Stimulated activated CD4-positive, alpha-beta T cell treated with anti-CD3 and anti-CD28 coated beads, Interleukin-2, amount 100 ng/mL, for 4 hours (primary cell): ENCODE results near the gene SEMA4F.

Experiments
- DNase-seq: peaks from one replicate; pipeline ENCODE4 v3.0.0-alpha.2; 2020; ENCODE audit warnings: low read depth

Gene SEMA4F

DNA sequence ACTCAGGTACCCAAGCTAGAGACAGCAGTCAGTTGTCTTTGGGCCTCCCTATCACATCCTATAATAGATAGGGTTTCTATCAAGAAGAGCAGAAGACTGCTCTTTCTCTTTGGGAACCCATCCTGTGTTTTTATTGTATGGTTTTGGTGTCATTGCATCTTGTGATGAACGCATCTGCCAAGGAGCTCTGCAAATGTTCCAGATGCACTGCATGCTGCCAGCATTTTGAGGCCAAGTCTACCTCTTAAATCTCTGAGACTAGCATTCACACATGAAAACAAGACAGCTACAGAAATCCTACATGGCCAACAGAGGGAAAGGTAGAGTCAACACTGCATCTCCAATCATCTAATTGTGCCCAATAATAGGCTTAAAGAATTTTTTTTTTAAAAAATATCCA is 14.0 kb downstream of the SEMA4F start:
- DNase-seq, result no peak

DNA sequence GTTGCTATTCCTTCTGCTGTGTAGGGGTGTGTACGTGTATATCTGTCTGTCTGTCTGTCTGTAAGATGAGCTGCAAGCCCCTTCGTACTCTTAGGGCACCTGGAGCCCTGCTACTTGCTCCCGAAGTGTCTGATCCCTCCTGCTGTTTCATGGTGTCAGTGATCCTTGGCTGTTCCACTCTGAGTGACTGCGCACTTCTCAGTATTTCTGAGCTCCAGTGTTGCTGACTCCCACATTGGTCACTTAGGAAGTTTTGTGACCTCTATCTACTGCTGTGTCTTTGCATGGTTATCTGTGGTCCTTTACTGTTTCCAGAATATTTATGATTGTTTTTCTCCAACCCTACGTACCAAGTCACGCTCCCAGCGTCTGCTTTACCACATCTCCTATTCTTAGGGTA is 16.2 kb downstream of the SEMA4F start:
- no peak for DNase-seq

DNA sequence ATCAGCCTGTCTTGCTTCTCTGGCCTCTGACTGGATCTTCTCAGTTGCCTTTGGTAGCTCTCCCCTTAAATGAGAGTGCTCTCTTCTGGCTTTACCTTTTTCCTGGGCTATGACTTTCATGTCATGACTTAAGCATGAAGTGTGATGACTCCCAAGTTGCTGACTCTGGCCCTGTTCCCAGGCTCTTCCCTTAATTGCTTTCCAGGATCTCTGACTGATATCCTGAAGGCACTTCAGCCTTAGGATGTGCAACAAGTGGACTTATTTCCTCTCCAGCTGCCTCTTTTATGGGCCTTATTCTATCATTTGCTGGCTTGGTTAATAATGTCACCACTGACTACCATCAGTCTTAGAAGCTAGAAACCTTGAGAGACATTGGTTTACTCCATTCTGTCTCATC is 17.4 kb downstream of the SEMA4F start:
- DNase-seq, result no peak

DNA sequence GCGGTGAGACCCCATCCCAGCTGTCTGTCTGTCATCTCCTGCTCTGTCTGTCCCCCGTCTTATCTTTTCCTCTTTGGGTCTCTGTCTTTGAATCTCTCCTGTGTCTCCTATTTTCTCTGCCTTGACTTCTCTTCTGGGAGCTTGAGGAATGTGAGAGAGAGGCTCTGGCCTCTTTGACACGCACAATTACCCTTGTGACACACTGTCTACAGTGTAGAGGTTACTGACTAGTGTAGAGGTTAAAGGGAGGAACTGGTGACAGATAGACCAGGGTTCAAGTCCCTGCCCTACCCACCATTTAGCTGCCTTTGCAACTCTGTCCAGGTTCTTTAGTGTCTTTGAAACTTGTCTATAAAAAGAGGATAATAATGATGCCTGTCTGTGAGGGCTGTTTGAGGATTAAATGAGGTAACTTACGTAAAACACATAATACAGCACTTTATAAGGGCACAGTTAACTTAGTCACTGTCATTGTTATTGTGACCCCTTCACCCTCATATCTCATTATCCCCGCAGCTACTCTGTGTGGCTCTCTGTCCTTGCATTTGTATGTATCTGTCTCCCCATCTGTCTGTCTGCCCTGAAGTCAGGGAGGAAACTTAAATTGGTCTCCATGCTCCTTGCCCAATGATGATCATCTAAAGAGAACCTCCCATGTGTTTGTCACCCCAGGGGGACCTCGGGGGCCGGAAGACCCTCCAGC is 19.9 kb downstream of the SEMA4F start:
- no peak for DNase-seq

DNA sequence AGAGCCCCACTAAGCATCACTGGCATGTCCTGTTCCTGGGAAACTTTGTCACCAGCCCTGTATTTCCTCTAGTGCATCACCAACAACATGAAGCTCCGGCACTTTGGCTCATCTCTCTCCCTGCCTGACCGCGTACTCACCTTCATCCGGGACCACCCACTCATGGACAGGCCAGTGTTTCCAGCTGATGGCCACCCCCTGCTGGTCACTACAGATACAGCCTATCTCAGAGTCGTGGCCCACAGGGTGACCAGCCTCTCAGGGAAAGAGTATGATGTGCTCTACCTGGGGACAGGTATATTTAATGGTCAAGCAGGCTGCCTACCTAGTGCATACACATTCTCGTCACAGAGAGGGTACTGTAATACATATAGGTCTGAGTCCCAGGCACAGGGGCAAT is 21.0 kb downstream of the SEMA4F start:
- no peak for DNase-seq

DNA sequence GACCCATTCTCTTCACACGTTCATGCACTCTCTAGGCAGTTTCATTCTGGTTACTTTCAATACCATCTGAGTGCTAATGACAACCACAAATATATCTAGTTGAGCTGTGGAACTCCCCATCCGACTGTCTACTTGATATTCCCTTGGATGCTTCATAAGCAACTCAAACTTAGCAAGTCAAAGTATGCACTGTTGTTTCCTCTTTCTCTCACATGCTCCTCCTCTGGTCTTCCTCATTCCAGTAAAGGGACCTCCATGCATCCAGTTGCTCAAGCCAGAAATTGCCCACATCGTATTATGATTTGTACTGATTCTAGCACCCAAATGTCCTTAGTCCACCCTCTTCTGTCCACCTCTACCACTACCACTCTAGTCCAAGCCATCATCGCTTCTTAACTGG is 22.3 kb downstream of the SEMA4F start:
- no peak for DNase-seq

DNA sequence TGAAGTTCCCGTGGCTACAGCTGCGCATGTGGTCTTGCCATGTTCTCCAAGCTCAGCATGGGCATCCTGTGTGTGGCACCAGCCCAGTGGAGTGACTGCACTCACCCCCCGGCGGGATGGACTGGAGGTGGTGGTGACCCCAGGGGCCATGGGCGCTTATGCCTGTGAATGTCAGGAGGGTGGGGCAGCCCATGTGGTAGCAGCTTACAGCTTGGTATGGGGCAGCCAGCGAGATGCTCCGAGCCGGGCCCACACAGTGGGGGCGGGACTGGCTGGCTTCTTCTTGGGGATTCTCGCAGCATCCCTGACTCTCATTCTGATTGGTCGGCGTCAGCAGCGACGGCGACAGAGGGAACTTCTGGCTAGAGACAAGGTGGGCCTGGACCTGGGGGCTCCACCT is 25.6 kb downstream of the SEMA4F start:
- DNase-seq, result no peak

DNA sequence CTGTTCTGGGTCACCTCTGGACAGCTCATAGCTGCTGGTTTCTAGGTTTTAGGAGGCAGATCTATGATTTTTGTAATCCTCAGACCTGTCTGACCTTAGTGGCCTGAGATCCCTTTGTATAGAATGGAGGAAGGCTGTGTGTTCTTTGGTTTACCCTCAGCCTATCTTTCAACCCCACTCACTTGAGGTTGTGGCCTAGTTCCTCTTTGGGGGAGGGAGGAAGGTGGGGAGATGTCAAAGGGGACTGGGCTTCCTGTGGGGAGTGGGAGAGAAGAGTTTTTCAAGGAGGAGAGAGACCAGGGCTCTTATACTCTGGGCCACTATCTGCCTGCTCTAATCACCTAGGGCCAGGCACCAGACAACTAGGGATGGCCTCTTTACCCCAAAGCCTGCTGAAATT is 28.5 kb downstream of the SEMA4F start:
- DNase-seq, result no peak

DNA sequence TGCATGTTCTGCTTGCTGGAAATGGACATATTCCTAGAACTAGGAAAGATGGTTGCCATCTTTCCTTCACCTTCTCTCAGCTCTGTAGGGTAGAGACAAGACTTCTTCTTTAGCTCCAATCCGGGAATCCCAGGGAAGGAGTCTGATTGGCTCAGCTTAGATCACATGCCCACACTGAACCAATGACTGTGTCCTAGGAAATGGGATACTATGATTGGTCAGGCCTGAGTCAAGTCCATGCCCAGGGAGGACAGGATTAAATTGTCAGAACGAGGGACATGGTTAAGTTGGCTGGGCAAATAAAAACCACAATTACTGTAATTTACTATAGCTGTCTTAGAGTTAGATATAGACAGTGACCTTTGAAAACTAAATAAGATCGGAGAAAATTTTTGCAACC is 31.4 kb downstream of the SEMA4F start:
- no peak for DNase-seq

DNA sequence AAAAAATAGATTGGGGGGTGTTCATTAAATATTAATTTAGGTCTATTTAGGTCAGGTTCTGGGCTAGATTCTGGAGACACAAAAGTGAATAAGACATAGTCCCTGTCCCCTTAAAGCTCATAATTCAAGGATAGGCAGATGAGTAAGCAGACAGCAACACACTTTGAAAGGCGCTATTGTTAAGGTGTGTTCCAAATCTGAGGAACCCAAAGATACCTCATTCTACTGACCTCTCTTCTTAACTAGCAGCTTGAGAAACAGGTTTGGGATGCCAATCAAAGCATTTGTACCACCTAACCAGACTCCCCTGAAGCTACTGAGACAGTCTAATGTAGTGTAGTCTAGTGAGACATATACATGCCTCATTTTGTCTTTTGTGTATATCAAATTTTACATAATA is 34.8 kb downstream of the SEMA4F start:
- no peak for DNase-seq

DNA sequence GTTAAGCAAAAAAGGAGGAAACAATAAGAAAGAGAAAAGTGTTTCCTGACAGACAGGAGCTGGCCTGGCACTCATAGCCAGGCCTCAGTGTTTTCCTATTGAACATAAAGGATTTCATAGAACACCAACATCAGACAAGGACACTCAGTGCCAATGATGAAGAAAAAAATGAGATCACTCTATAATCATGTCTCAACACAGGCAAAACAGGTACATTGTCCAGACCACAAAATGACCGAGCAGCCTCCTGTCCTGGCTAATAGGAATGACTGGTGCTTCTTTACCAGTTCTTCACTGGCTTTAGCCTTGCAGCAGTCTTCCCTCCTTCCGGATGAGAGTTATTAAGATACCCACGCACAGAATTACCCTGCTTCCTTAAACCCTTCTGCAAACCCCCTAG is 35.6 kb downstream of the SEMA4F start:
- no peak for DNase-seq

DNA sequence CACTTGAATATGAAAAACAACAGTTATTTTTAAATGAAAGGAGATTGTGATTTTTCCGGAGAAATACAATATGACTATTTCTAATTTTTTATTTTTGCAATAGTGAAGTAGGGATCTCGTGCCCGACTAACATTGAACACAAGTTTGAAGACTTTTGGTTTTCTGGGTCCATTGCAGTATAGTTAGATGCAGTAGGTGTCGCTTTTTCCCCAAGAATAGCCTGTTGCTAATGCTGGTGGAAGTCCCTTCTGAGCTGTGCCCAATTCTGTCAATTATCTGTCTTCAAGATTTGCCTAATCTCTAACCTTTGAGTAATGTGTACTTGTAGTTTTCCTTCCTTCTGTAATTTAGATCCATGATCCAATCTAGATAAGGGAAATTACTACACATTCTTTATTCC is 36.5 kb downstream of the SEMA4F start:
- peak; percentile 6 for DNase-seq

DNA sequence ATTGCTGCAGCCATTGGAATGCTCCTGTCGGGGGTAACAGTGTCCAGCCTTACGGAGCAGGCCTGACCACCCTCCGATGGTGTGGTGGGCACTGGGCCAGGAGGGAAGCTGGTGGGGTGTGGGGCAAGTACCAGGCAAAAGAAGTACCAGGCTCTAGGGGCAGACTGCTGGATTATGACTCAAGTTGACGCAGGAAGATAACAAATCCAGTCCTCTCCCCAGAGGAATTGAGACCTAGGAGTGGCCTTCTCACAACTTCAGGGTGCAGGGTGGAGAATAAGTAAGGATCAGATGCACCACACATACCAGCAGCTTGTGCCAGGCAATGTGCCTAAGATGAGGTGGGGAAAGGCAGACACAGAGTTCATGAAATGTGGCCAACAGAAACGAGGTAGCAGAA is 37.9 kb downstream of the SEMA4F start:
- DNase-seq, result no peak

DNA sequence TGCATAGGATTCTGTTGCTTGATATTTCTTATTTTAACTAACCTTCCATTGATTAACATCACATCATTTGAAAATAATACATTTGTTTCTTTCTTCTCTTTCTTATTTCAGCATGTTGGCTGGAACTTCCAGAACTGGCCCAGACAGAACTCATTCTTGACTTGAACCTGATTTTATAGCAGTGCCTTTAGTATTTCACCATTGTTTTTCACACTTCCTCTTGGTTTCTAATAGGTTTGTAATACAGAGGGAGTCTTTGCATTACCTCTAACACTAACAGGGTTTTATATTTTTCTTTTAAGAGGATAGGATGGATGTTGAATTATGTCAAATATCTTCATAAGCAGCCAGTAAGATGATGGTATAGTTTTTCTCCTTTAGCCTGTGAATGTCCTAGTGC is 39.2 kb downstream of the SEMA4F start:
- no peak for DNase-seq

DNA sequence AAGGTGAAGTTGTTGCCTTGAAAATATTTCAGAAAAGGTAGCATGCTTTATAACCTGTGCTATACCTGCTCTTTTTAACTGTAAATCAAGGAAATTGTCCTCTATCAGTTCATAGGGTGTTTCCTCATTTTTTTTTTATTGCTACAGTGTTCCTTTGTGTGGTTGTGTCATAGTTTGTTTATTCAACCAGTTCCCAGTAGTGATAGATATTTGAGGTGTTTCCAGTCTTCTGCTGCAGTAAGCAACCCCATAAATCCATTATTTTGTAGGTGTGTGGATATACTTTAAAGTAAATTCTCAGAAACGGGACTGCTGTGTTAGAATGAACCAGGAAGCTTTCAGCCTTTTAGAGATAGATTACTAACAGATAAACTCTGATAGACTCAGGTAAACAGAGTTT is 39.6 kb downstream of the SEMA4F start:
- no peak for DNase-seq

DNA sequence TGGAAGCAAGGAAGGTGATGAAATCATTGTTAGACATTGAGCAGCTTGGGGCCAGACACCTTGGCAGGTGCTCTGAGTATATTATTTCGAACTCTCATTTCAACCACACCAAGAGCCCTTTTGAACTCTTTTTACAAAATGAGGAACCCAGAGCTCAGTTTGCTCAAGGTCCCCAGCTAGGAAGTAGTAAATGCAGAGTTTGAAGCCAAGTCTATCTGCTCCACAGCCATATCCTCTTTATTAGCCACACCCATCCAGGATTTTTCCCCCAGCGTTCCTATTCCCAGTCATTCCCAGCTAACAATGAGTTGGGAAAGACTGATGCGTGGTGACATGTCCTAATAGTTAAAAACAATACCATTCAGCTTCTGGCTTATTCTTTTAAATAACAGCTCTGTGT is 40.2 kb downstream of the SEMA4F start:
- DNase-seq, result no peak

DNA sequence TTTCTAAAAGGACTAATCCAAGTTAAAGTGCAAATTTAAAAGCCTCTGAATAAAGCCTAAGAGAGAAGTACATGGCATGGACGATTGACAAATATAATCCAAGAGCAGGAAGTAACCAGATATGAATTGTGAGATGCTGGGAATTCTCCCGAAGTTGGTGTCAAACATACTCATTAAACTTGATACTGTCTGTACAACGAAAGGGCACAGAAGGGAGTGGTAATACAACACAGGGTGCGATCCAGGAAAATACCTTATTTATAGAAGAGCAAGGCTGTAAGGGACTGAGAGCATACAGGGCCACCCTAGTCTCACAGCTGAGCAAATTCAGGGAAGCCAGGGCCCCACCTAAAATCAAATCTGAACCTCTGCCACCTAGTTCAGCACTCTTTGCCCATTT is 41.6 kb downstream of the SEMA4F start:
- no peak for DNase-seq

DNA sequence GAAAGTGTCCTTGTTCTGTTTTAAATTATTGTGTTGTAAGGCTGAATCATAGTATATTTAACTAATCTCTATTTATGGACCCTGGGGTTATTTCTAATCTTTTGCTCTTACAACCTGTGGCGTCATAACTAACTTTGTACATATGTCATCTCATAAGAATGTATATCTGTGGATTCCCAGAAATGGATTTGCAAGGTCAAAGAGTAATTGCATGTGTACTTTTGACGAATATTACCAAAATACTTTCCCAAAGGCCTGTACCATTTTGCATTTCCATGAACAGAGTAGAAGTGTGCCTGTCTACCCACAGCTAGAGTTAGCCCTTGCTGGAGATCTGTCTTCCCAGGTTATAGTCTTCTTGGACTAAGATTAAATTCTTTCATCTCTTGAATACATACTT is 42.8 kb downstream of the SEMA4F start:
- DNase-seq, result no peak

DNA sequence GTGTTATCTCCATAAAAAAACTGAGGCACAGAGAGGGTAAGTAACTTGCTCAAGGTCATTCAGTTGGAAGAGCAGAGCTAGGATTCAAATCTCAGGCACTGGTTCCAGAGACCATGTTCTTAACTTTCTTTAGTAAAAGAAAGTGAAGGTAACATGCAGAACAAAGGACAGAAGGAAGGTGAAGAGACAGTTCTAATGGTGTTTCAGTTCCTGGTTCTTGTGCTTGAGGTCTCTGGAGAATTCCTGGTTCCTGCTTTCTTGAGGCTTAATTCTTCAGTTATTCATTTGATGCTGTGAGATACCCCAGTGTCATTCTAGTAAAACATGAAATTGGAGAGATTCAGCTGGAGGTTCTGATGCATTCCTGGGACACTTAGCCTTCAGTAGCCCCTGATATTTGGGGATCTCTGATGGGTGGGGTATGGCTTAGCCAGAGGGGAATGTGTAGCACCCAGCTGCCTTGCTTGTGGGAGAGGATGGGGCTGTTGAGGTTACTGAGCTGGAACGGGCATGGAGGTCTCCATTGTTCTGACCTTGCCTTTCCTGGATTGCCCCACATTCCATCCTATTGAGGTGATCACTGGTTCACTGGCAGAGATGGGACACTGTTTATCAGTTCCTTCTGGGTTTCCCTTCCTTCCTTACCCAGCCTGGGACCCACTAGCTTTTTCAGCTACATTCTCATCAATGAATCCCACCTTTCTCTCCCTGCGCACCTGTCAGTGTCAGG is 46.8 kb downstream of the SEMA4F start:
- DNase-seq, result no peak

DNA sequence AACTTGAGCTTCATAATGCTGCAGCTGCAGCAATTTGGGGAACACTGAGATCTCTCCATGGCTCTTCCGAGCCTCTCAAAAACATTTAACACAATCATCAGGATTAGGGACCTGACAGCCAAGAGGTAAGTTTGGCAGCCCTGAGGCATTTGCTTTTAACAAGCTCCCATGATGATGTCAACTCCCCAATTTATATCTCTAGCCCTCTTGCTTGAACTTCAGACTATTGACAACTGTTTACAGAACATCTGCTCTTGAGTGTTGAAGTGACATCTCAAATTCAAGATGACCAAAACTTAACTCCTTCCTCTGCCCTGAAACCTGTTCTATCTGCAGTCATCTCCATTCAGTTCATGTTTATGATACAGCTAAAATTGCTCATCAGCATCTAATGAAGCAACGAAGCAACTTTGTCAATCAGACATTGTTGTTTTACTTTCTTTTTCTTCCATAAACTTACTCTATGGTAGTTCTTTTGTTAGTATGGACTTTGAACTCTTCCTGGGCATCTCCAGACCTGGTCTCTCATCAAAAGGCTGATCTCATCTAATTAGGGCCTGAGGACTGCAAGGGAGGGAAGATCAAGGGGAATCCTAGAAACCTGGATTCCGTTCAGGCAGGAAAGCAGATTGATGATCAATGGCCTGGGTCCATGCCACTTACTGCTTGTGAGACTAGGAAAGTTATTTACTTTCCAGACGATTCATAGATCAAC is 48.1 kb downstream of the SEMA4F start:
- DNase-seq, result no peak

DNA sequence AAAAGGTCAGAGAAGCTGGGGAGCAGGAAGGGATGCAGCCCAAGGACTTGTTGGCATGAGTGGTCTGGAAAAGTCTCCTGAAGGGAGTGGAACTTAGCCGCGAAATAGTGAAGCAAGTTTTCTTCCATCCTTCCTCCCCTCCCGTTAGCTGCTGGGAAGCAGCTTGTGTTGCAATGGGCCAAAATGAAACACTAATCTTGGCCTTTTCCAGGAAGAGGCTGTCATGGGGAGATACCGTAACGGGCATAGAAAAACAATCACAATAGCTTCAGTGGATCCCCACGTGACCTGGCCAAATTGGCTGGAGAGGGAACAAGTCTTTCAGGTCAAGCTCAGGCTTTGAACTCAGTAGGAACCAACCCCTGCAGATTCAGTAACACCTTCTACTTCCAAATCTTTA is 49.3 kb downstream of the SEMA4F start:
- no peak for DNase-seq

DNA sequence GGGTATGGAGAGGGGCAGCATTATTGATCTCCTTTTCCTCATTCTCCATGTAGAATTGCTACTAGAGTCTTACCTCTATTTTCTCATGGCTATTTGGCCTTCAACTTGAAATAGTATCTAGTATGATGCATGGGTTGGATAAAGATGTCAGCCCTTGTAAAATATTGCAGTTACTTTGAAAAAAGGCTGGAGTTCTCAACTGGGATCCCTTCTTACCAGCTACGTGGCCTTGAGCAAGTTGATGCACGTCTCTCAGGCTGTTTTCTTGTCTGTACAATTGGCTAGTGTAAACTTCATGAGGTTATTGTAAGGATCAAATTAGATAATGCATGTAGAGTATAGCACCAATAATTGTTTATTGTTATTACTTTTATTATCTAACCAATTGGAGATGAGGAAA is 50.2 kb downstream of the SEMA4F start:
- no peak for DNase-seq

DNA sequence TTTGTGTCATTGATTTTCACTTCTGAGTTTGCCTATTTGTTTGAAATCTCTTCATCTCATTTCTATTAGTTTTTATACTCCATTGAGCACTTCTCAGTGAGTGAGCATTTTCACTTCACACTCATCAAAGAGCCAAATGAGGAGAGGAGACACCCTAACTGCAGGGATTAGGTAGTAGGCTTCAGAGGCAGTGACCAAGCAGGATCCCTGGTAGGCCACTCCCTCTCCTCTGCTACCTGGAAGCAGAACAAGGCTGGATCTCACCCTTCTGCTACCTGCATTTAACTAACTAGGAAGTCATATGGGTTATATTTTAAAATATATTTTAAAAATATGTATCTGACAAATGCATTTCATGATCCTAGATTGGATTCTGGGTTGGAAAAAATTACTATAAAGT is 52.7 kb downstream of the SEMA4F start:
- DNase-seq, result no peak
